ENCODE measurements around the gene TRIM40.

Gene TRIM40

DNA sequence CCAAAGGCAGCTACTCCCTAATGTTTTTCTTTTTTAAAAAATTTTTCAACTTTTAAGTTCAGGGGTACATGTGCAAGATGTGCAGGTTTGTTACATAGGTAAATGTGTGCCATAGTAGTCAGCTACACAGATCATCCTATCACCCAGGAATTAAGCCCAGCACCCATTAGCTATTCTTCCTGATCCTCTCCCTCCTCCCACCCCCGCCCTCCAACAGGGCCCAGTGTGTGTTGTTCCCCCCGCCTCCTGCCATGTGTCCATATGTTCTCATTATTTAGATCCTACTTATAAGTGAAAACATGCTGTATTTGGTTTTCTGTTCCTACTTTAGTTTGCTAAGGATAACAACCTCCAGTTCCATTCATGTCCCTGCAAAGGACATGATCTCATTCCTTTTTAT, 39.8 kb downstream of the TRIM40 start:
- no peak overlapping the region for H3K4me3 ChIP-seq (replicated peaks; ENCODE audit: low read depth, low read length)
- DNase-seq (ENCODE audit: low read depth), result no peak
- TF ChIP-seq, protein P1, sequence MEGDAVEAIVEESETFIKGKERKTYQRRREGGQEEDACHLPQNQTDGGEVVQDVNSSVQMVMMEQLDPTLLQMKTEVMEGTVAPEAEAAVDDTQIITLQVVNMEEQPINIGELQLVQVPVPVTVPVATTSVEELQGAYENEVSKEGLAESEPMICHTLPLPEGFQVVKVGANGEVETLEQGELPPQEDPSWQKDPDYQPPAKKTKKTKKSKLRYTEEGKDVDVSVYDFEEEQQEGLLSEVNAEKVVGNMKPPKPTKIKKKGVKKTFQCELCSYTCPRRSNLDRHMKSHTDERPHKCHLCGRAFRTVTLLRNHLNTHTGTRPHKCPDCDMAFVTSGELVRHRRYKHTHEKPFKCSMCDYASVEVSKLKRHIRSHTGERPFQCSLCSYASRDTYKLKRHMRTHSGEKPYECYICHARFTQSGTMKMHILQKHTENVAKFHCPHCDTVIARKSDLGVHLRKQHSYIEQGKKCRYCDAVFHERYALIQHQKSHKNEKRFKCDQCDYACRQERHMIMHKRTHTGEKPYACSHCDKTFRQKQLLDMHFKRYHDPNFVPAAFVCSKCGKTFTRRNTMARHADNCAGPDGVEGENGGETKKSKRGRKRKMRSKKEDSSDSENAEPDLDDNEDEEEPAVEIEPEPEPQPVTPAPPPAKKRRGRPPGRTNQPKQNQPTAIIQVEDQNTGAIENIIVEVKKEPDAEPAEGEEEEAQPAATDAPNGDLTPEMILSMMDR (IDR thresholded peaks at IDR 0.05; ENCODE audit: low read length, missing control alignments), result no peak

DNA sequence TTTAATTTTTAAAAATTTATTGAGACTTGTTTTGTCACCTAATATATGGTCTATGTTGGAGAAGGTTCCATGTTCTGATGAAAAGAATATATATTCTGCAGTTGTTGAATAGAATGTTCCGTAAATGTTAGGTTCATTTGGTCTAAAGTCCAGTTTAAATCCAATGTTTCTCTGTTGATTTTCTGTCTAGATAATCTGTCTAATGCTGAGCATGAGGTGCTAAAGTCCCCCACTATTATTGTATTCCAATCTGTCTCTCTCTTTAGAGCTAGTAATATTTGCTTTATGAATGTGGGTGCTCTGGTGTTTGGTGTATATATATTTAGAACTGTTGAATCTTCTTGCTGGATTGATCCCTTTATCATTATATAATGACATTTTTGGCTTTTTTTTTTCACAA, 42.9 kb downstream of the TRIM40 start:
- TF ChIP-seq, protein P1 (IDR thresholded peaks at IDR 0.05; ENCODE audit: low read length, missing control alignments), result no peak
- no peak overlapping the region for H3K4me3 ChIP-seq (replicated peaks; ENCODE audit: low read depth, low read length)
- DNase-seq (ENCODE audit: low read depth), result no peak

DNA sequence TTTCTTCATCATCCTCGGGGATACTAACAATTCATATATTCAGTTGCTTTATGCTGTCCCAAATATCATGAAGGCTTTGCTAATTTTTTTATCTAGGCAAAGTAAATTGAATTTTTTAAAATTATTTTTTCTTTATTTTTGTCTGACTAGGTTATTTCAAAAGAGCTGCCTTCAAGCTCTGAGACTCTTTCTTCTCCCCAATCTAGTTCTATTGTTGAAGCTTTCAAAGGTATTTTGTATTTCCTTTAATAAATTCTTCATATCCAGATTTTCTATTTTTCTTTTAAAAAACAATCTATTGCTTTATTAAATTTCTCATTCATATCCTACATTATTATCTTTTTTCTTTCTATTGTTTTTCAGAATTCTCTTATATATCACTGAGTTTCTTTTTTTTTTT, 44.2 kb downstream of the TRIM40 start:
- no peak overlapping the region for H3K4me3 ChIP-seq (replicated peaks; ENCODE audit: low read depth, low read length)
- TF ChIP-seq, protein P1 (IDR thresholded peaks at IDR 0.05; ENCODE audit: low read length, missing control alignments), result no peak
- DNase-seq (ENCODE audit: low read depth), result no peak

DNA sequence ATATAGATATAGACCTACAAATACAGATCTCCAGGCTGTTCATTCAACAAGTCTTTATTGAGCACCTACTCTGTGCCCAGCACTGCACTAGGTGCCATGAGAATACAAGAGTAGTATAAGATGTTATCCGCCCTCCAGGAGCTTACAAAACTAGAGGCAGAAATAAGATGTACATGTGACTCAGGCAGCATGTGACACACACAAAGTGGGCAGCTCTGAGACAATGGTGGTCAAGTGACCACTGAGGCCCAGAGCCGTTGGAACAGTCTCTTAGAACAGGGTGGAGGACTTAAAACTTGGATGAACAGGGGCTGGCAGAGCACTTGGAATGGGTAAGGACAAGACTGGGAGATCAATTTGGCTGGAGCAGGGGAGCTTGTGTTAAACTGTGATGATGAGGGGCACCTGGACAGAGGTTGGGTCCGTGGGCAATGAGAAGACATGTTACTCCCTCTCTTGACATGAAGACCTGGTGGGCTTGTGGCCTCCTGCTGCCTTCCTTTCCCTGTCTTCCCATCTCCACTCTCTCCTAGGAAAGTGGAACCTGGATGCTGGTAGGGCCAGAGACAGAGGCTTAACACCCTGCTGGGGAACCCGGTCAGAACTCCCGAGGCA, 48.6 kb downstream of the TRIM40 start:
- H3K4me3 ChIP-seq (replicated peaks; ENCODE audit: low read depth, low read length), result no peak overlapping the region
- TF ChIP-seq, protein P1 (IDR thresholded peaks at IDR 0.05; ENCODE audit: low read length, missing control alignments), result no peak
- no peak for DNase-seq (ENCODE audit: low read depth)

DNA sequence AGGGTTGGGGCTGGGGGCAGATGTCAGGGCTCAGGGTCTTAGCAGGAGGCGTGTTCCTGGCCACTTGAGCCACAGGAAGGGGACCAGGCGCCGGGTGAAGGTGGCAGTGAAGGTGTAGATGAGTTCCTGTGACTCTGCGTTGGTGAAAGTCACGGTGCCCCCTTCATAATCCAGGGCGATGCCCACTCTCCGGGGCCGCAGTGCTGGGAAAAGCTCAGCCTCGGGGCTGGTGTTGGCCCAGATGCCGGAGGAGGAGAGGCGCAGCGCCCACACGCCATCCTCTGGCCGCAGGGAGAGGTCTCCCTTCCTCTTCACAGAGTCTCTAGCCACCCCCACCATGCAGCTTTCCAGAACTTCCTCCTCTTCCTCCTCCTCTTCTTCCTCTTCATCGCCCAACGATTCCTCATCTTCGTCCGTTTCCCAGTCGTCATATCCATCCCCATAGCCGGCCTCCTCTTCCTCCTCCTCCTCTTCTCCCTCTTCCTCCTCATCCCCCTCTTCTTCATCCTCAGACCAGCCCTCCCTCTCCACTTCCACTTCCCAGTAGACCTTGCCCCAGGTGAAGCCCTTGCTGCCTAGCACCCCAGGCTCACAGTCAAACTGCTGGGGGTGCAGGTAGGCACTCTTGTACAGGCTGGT, 50.0 kb downstream of the TRIM40 start:
- no peak for DNase-seq (ENCODE audit: low read depth)
- H3K4me3 ChIP-seq (replicated peaks; ENCODE audit: low read depth, low read length), result no peak overlapping the region
- TF ChIP-seq, protein P1 (IDR thresholded peaks at IDR 0.05; ENCODE audit: low read length, missing control alignments), result no peak

DNA sequence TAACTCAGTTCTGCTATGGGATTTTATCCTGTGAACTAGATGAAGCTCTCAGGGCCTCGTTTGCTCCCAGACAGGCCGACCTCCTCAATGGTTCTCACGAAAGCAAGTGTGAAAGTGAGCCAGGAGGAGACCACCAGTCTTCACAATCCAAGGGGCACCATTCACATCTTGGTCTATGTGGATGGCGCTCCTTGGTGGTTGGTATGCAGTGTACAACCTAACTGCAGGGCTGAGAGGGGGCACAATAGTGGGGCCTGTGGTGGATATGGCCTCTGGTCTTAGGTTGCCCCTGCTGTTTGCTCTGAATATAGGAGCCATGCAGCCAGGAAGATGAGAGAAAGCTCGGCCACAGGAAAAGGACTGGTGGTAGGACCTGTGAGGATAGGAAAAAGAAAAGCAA, 52.6 kb downstream of the TRIM40 start:
- no peak overlapping the region for H3K4me3 ChIP-seq (replicated peaks; ENCODE audit: low read depth, low read length)
- DNase-seq (ENCODE audit: low read depth), result no peak
- TF ChIP-seq, protein P1 (IDR thresholded peaks at IDR 0.05; ENCODE audit: low read length, missing control alignments), result no peak

DNA sequence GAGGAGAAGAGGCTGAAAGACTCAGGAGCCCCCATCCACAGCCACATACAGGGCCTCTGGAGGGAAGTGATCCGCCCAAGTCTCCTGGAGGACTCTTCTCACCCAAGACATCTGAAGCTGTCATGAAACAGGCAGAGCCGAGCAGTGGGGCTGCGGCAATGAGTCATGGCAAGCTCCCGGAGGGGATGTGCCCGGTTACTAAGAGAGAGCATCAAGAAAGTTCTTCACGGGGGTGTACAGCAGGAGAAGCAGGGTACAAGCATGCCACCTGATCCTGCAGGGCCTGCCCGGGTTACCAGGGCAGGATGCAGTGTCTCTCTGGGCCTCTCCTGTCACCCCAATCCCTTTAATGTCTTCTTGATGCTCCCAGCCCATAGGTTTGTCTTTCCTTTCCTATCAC, 56.1 kb downstream of the TRIM40 start:
- TF ChIP-seq, protein P1 (IDR thresholded peaks at IDR 0.05; ENCODE audit: low read length, missing control alignments), result no peak
- H3K4me3 ChIP-seq (replicated peaks; ENCODE audit: low read depth, low read length), result no peak overlapping the region
- DNase-seq (ENCODE audit: low read depth), result no peak
